CD4-positive, CD25-positive, alpha-beta regulatory T cell (primary cell): ENCODE results near the gene GNAL. TPM values are rescaled to one million over a fixed set of nuclear protein-coding genes. Genes with fewer than 3 reads are reported as not detected.

ENCODE experiments used
- ATAC-seq, 2 donors: fragments of 150-1000 bp; cut with Tn5 transposase; one replicate each; pipeline ENCODE4 v1.10.0; 2021; ENCODE audit warnings: low read depth in 2 of 2, moderate number of reproducible peaks in 2 of 2, moderate library complexity in 1 of 2
- DNase-seq, 3 donors: peaks; one replicate each; pipeline versions ENCODE4 v3.0.0 to v3.0.0-alpha.2; 2012 to 2022; ENCODE audit warnings: mixed read lengths in 1 of 3
- H3K27ac ChIP-seq: one replicate; pipeline ENCODE4 v1.7.0; 2013; ENCODE audit warnings: mild to moderate bottlenecking, low read length; ENCODE audit not compliant: insufficient read depth, poor library complexity, severe bottlenecking
- H3K27me3 ChIP-seq: one replicate; pipeline ENCODE4 v1.7.0; 2013; ENCODE audit warnings: low read length; ENCODE audit not compliant: control insufficient read depth, insufficient read depth
- H3K36me3 ChIP-seq: one replicate; pipeline ENCODE4 v1.7.0; 2013; ENCODE audit warnings: mild to moderate bottlenecking, low read length, moderate library complexity; ENCODE audit not compliant: control insufficient read depth, insufficient read depth
- H3K4me1 ChIP-seq: 2 replicates; pipeline ENCODE4 v1.7.0; 2013; ENCODE audit warnings: mild to moderate bottlenecking, low read length; ENCODE audit not compliant: insufficient read depth, control insufficient read depth, poor library complexity, severe bottlenecking
- H3K4me3 ChIP-seq: one replicate; pipeline ENCODE4 v1.7.0; 2013; ENCODE audit warnings: low read depth, mild to moderate bottlenecking, low read length, moderate library complexity
- H3K9me3 ChIP-seq, 2 experiments: 1 replicate in 1 of 2; 2 replicates in 1 of 2; pipeline ENCODE4 v1.7.0; 2013; ENCODE audit warnings: low read length in 2 of 2, mild to moderate bottlenecking in 1 of 2, moderate library complexity in 1 of 2; ENCODE audit not compliant: control insufficient read depth in 2 of 2
- H3K27ac Mint-ChIP-seq, 3 donors: one replicate each; pipeline ENCODE4 v1.8.0; 2020 to 2022; ENCODE audit warnings: mild to moderate bottlenecking in 3 of 3, mixed read lengths in 3 of 3, moderate library complexity in 2 of 3
- H3K27me3 Mint-ChIP-seq: one replicate; pipeline ENCODE4 v1.8.0; 2022; ENCODE audit warnings: mild to moderate bottlenecking, mixed read lengths
- H3K36me3 Mint-ChIP-seq: one replicate; pipeline ENCODE4 v1.8.0; 2020; ENCODE audit warnings: mixed read lengths
- H3K4me1 Mint-ChIP-seq, 4 donors: one replicate each; pipeline ENCODE4 v1.8.0; 2020 to 2022; ENCODE audit warnings: mixed read lengths in 4 of 4, mild to moderate bottlenecking in 1 of 4
- H3K4me3 Mint-ChIP-seq, 4 donors: one replicate each; pipeline ENCODE4 v1.8.0; 2020 to 2022; ENCODE audit warnings: mild to moderate bottlenecking in 4 of 4, mixed read lengths in 4 of 4, moderate library complexity in 3 of 4
- H3K9me3 Mint-ChIP-seq, 7 donors: one replicate each; pipeline ENCODE4 v1.8.0; 2020 to 2022; ENCODE audit warnings: mixed read lengths in 7 of 7, mild to moderate bottlenecking in 3 of 7, moderate library complexity in 2 of 7
- polyA plus RNA-seq, 4 donors: library from polyadenylated mRNA; unstranded; fragments of 300-500 nt; fragmentation: Illumina TruSeq; gene quantifications; one replicate each; pipeline ENCODE4 v1.2.3, GENCODE V29; 2021
- total RNA-seq: library from RNA; stranded (reverse); gene quantifications from one replicate; pipeline ENCODE4 v1.2.3, GENCODE V29; 2022

The GNAL gene
- total and polyA plus RNA-seq, 5 donors from 2014 or later = 0.05 to 0.76 (median 0.09) TPM; not detected in 2

DNA sequence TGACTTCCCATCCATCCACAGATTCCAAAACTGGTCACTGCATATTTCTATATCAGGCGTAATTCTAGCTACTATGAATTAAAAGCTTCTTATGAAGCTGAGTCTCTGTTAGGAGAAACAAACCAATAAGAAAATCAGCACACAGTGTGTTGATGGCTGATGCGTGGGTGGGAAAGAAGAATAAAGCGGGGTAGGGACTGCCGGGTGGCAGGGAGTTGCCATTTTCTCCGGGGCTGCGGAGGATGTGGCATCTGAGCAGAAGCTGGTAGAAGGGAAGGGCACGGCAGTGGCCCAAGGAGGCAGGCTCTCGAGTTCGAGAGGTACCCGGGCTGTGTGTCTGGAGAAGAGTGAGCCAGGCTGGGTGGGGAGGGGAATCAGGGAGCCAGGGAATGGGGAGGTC is 113.5 kb downstream of the GNAL start:
- H3K27ac ChIP-seq = no peak overlapping the region
- H3K4me1 ChIP-seq = no peaks in the 10 kb centered on the region
- H3K27me3 Mint-ChIP-seq = peaks cover 18% of the 10 kb centered on the region
- H3K9me3 Mint-ChIP-seq = peaks cover 0 to 3% (median 0%) of the 10 kb centered on the region in 7 donors
- H3K4me3 Mint-ChIP-seq = no peak overlapping the region
- H3K27me3 ChIP-seq = peaks cover 2% of the 10 kb centered on the region
- DNase-seq (no peak), ATAC-seq (no peak)
- H3K4me3 ChIP-seq = no peak overlapping the region
- H3K9me3 ChIP-seq = no peaks in the 10 kb centered on the region
- no peak overlapping the region for H3K27ac Mint-ChIP-seq
- no peaks in the 10 kb centered on the region for H3K36me3 ChIP-seq
- H3K4me1 Mint-ChIP-seq = no peaks in the 10 kb centered on the region
- no peaks in the 10 kb centered on the region for H3K36me3 Mint-ChIP-seq

DNA sequence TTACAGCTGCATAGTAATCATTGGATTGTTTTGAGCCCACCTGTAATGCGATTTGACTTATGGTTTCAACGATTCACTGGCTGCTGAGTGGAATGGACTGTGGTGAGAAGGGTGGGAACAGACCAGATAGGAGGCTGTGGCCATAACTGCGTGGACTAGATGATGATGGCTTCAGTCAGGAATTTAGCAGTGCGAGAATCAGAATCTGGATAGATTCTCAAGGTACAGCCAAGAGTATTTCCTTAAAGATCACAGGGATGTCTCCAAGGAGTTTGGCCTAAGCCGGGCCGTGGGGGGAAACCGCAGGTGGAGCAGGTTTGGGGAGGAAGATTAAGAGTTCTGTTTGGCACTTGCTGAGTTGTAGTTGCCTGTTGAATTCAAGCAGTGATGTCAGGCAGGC is 118.2 kb downstream of the GNAL start:
- Histone ChIP-seq H3K9me3 (no peaks in the 10 kb centered on the region), H3K27me3 (no peaks in the 10 kb centered on the region), H3K36me3 (no peaks in the 10 kb centered on the region), H3K4me3 (no peak overlapping the region), H3K27ac (no peak overlapping the region), H3K4me1 (no peaks in the 10 kb centered on the region)
- Mint-ChIP-seq H3K4me1 (no peaks in the 10 kb centered on the region), H3K9me3 (peaks cover 0 to 7% (median 0%) of the 10 kb centered on the region in 7 donors), H3K27ac (no peak overlapping the region), H3K36me3 (no peaks in the 10 kb centered on the region), H3K4me3 (no peak overlapping the region), H3K27me3 (peaks cover 9% of the 10 kb centered on the region)
- no peak for DNase-seq
- ATAC-seq = no peak

DNA sequence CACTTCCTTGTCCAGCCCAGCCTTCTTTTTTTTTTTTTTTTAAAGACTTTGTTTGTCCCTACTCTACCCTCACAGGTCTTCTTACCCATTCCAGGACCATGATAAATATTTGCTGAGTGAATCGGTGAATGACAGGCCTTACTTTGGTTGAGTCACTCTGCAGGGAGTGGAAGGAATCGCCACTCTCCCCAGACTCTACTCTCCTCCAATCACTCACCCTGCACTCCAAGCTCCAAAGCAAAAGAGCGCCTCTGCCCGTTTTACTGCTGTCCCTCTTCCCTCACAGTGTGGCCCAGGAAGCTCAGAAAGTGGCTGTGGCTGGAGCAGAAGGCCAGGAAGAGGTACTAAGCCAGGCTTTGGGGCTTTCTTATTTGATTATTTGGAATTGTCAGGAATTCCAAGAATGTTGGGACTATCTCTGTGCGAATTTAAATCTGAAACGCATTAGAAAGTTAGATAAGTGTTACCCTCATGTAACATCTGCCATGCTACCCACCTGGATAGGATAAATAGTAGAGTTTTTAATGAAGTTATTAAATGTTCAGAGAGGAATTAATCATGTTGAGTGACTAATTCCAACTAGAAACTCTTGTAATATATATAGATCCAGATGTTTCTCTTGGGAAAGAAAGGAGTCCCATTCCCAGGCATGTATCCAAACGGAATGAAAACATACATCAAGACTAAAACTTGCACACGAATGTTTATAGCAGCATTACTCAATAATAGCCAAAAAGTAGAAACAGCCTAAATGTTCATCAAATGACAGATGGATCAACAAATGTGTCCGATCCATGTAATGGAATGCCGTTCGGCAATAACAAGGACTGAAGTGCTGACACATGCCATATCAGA is 119.2 kb downstream of the GNAL start:
- H3K27ac ChIP-seq = no peak overlapping the region
- H3K36me3 ChIP-seq = no peaks in the 10 kb centered on the region
- no peak for DNase-seq
- no peaks in the 10 kb centered on the region for H3K36me3 Mint-ChIP-seq
- no peak for ATAC-seq
- no peak overlapping the region for H3K4me3 Mint-ChIP-seq
- no peaks in the 10 kb centered on the region for H3K4me1 ChIP-seq
- H3K9me3 Mint-ChIP-seq = peaks cover 0 to 7% (median 0%) of the 10 kb centered on the region in 7 donors
- H3K9me3 ChIP-seq = no peaks in the 10 kb centered on the region
- no peaks in the 10 kb centered on the region for H3K4me1 Mint-ChIP-seq
- H3K4me3 ChIP-seq = no peak overlapping the region
- no peaks in the 10 kb centered on the region for H3K27me3 ChIP-seq
- no peak overlapping the region for H3K27ac Mint-ChIP-seq
- peaks cover 7% of the 10 kb centered on the region for H3K27me3 Mint-ChIP-seq

DNA sequence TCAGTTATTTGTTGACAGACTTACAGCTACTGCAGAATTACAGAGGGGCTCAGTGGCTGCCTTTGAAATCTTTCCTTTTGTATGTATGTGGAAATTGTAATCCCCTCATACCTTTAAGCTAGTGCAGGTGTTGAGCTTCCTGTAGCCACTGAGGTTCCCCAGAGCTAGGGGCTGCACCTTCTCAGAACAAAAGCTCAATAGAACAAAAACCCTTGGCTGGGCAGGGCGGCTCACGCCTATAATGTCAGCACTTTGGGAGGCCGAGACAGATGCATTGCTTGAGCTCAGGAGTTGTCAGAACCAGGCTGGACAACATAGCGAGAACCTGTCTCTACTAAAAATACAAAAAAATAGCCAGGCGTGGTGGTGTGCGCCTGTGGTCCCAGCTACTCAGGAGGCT is 120.8 kb downstream of the GNAL start:
- no peaks in the 10 kb centered on the region for H3K4me1 ChIP-seq
- no peak overlapping the region for H3K27ac ChIP-seq
- ATAC-seq = no peak
- Mint-ChIP-seq H3K27me3 (peaks cover 12% of the 10 kb centered on the region), H3K9me3 (peaks cover 0 to 7% (median 0%) of the 10 kb centered on the region in 7 donors), H3K4me3 (no peak overlapping the region), H3K36me3 (no peaks in the 10 kb centered on the region), H3K27ac (no peak overlapping the region), H3K4me1 (no peaks in the 10 kb centered on the region)
- H3K27me3 ChIP-seq = no peaks in the 10 kb centered on the region
- no peak for DNase-seq
- H3K36me3 ChIP-seq = no peaks in the 10 kb centered on the region
- no peak overlapping the region for H3K4me3 ChIP-seq
- H3K9me3 ChIP-seq = no peaks in the 10 kb centered on the region

DNA sequence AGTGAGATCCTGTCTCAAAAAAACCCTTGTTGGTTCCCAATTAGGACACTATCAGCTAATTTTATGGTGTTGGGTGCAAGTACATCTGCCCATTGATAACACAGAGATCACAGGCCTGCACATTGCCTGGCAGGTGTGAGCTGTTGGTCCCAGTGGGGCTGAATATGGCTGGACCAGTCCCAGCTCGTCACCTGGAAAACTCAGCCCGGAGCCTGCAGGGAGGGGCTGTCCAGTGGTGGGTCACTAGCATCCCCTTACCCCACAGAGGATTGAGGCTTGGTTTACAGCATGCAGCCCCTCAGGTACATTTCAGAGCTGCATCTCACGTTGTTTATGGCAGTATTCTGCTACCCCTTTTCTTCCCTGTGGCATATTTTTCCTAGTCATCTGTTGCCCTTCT is 121.3 kb downstream of the GNAL start:
- Mint-ChIP-seq H3K9me3 (peaks cover 0 to 7% (median 0%) of the 10 kb centered on the region in 7 donors), H3K27me3 (peaks cover 16% of the 10 kb centered on the region), H3K36me3 (no peaks in the 10 kb centered on the region), H3K27ac (no peak overlapping the region), H3K4me1 (no peaks in the 10 kb centered on the region), H3K4me3 (no peak overlapping the region)
- H3K4me3 ChIP-seq = no peak overlapping the region
- H3K27me3 ChIP-seq = no peaks in the 10 kb centered on the region
- DNase-seq = no peak
- no peaks in the 10 kb centered on the region for H3K9me3 ChIP-seq
- H3K4me1 ChIP-seq = no peaks in the 10 kb centered on the region
- ATAC-seq = no peak
- no peaks in the 10 kb centered on the region for H3K36me3 ChIP-seq
- H3K27ac ChIP-seq = no peak overlapping the region

DNA sequence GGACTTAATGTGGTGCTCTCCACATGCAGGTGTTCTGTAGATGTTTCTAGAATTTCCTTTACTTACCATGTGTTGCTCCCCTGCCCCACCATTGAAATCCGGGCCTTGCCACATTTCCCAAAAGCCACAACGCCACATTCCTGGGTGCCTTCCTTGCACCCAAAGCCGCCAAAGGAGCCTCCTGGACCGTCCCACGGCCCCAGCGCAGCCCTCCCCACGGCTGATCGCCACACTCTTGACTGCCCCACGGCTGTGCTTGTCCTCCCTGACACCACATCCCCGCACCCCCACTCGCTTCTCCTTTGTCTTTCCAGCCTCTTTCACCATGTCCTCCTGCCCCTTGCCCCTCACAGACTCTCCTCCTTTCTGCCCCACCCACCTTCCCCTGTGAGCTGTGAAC is 121.9 kb downstream of the GNAL start:
- DNase-seq (no peak), ATAC-seq (no peak)
- no peaks in the 10 kb centered on the region for H3K36me3 ChIP-seq
- no peak overlapping the region for H3K27ac ChIP-seq
- peaks cover 16% of the 10 kb centered on the region for H3K27me3 Mint-ChIP-seq
- no peak overlapping the region for H3K27ac Mint-ChIP-seq
- no peaks in the 10 kb centered on the region for H3K4me1 Mint-ChIP-seq
- no peak overlapping the region for H3K4me3 ChIP-seq
- H3K9me3 Mint-ChIP-seq = peaks cover 0 to 7% (median 0%) of the 10 kb centered on the region in 7 donors
- no peaks in the 10 kb centered on the region for H3K27me3 ChIP-seq
- no peak overlapping the region for H3K4me3 Mint-ChIP-seq
- H3K4me1 ChIP-seq = no peaks in the 10 kb centered on the region
- no peaks in the 10 kb centered on the region for H3K36me3 Mint-ChIP-seq
- H3K9me3 ChIP-seq = no peaks in the 10 kb centered on the region

DNA sequence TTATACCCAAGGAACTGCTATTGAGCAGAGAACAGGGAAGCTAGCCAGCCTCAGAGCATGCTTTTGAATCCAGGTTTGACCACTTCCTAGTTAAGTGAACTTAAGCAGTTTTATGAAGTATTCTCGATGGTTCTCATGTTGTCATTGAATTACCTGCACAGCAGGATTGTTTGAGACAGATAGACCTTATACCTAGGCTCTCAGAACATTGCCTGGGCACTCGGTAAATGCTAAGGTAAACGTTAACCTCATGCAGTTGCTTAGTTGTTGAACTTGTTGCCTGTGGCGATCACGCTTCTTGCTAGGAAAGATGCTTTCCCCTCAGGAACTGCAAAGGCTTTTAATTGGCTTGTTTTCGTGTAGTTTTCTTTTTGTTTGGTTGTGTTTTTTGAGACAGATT is 128.2 kb downstream of the GNAL start:
- no peaks in the 10 kb centered on the region for H3K4me1 ChIP-seq
- H3K9me3 ChIP-seq = peaks cover 0 to 4% of the 10 kb centered on the region in 2 experiments
- no peak overlapping the region for H3K4me3 ChIP-seq
- H3K4me3 Mint-ChIP-seq = no peak overlapping the region
- no peaks in the 10 kb centered on the region for H3K4me1 Mint-ChIP-seq
- no peaks in the 10 kb centered on the region for H3K27me3 ChIP-seq
- DNase-seq (no peak), ATAC-seq (no peak)
- peaks cover 0 to 8% (median 0%) of the 10 kb centered on the region in 7 donors for H3K9me3 Mint-ChIP-seq
- H3K36me3 ChIP-seq = no peaks in the 10 kb centered on the region
- no peak overlapping the region for H3K27ac Mint-ChIP-seq
- no peaks in the 10 kb centered on the region for H3K36me3 Mint-ChIP-seq
- H3K27ac ChIP-seq = no peak overlapping the region
- peaks cover 11% of the 10 kb centered on the region for H3K27me3 Mint-ChIP-seq
